ENCODE results near the gene NTM. TPM values are rescaled to one million over a fixed set of nuclear protein-coding genes. Genes with fewer than 3 reads are reported as not detected.
A peak's percentile ranks its signal among the peaks of the same experiment; 100 is the strongest.

NTM gene
- 1 to 10 TPM in 2 of 4 donors, under 1 TPM in 1, not detected in 1; 0.40 to 3.1 (median 2.1) TPM for total RNA-seq

DNA sequence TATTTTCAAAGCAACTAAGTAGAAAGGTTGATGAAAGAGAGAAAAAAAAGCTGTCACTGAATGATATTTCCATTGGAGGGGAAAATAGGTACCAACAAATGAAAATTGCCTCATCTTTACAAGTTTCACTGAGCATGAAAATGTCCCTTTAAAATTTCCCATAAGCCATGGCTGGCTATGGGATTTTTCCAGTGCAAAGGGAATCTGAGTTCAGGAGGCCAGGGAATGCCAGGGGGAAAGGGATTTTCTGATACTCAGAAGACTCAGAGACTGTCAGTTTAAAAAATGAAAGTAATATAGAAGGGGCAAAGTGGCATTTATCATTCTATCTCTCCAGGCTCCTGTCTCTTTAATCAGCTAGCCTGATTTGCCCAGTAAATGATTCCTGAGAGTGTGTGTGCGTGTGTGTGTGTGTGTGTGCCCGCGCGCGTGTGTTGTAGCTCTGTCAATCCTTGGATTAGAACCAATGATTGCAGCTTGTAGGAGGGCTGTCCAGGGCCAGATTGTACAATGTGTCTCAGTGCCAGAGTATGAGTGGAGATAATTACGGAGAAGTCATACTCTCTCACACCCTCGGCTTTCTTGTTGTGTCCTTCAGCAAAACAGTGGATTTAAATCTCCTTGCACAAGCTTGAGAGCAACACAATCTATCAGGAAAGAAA, at the start of gene NTM:
Gene NTM (plus strand): TSS at position 526 of the 662 bp plus-strand sequence.
- in situ Hi-C loops (cut with MboI; ENCODE audit: low pct_ligation_motif_present in 1 of 4, low pct_unique_long_range_greater_than_20kb in 1 of 4, low sequenced_read_pairs in 3 of 4) = no loop called here
- H3K27ac ChIP-seq = no peak within 1 kb of the TSS
- H3K4me1 ChIP-seq = peaks cover 0 to 15% (median 5%) of the 10 kb centered on the region in 4 donors

DNA sequence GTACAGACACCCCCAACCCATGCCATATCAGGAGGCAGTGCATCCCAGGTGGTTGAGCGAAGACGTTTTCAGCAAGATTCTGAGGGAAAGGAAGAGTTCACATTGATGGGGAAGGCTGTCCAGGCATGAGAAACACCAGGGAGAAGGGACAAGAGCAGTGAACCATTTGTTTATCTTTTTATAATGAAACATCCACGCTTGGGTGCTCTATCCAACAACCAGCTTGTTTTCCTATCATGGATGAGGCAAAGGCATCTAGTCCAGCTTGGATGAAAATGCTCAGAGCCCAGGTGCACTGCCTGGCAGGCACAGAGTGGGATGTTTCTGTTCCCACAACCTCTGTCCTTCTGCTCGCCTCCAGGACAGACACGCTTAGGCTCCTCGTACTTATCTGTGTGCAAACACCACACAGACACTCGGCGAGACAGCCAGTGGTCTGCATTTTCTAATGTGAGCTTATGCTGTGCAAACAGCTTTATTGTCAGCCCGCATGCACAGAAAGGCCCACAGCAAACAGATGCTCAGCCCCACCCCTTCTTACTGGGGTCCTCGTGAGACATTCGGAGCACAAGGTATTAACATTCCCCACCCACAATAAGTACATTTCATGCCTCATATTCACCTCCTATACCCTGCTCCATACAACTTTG, 45.4 kb upstream of the NTM start:
- Histone ChIP-seq H3K9me3 (no peaks in the 10 kb centered on the region), H3K4me1 (no peaks in the 10 kb centered on the region), H3K27ac (no peak overlapping the region), H3K4me3 (no peak overlapping the region), H3K36me3 (no peaks in the 10 kb centered on the region), H3K27me3 (no peaks in the 10 kb centered on the region)
- WGBS, 2 donors (ENCODE audit: low coverage in 1 of 2) = 43 to 67% methylated on average over 5 to 11 of the region's 11 CpGs
- intact Hi-C loops (cut with DNase I; ENCODE audit: low total_unique reads) (no loop called here), in situ Hi-C loops (cut with MboI; ENCODE audit: low pct_ligation_motif_present in 1 of 4, low pct_unique_long_range_greater_than_20kb in 1 of 4, low sequenced_read_pairs in 3 of 4) (no loop called here)
- no peak for TF ChIP-seq POLR2AphosphoS5 (IDR thresholded peaks at IDR 0.05)
- no peak for TF ChIP-seq POLR2A (IDR thresholded peaks at IDR 0.05)
- TF ChIP-seq CTCF (IDR thresholded peaks at IDR 0.05) = no peak
- no peak for TF ChIP-seq EP300 (IDR thresholded peaks at IDR 0.05; ENCODE audit: low read depth)
- DNase-seq = no peak

More for the DNA sequence above, at the start of gene NTM:
- TF ChIP-seq EP300 (IDR thresholded peaks at IDR 0.05; ENCODE audit: low read depth) (no peak), POLR2AphosphoS5 (IDR thresholded peaks at IDR 0.05) (no peak), CTCF (IDR thresholded peaks at IDR 0.05) (no peak), POLR2A (IDR thresholded peaks at IDR 0.05) (no peak)
- DNase-seq = peak; percentile 65
- intact Hi-C loops (cut with DNase I; ENCODE audit: low total_unique reads) = no loop called here
- WGBS, 2 donors (ENCODE audit: low coverage in 1 of 2) = 24 to 27% methylated on average over 7 of the region's 7 CpGs
- Histone ChIP-seq H3K27me3 (peaks cover 38% of the 10 kb centered on the region), H3K4me3 (peak within 1 kb of the TSS in 3 of 4 donors; percentile 0 to 31 (median 12)), H3K36me3 (no peaks in the 10 kb centered on the region), H3K9me3 (no peaks in the 10 kb centered on the region)

GRCh38 chr11:131326829-131327228, 43.6 kb upstream of the NTM start:
- TF ChIP-seq CTCF (IDR thresholded peaks at IDR 0.05) (no peak), POLR2AphosphoS5 (IDR thresholded peaks at IDR 0.05) (no peak), POLR2A (IDR thresholded peaks at IDR 0.05) (no peak), EP300 (IDR thresholded peaks at IDR 0.05; ENCODE audit: low read depth) (no peak)
- H3K27ac ChIP-seq = no peak overlapping the region
- H3K4me3 ChIP-seq = no peak overlapping the region
- H3K27me3 ChIP-seq = no peaks in the 10 kb centered on the region
- H3K9me3 ChIP-seq = no peaks in the 10 kb centered on the region
- H3K4me1 ChIP-seq = no peaks in the 10 kb centered on the region
- intact Hi-C loops (cut with DNase I; ENCODE audit: low total_unique reads) = no loop called here
- WGBS, 2 donors (ENCODE audit: low coverage in 1 of 2) = 40 to 51% methylated on average over 1 to 4 of the region's 4 CpGs
- no peak for DNase-seq
- in situ Hi-C loops (cut with MboI; ENCODE audit: low pct_ligation_motif_present in 1 of 4, low pct_unique_long_range_greater_than_20kb in 1 of 4, low sequenced_read_pairs in 3 of 4) = no loop called here
- H3K36me3 ChIP-seq = no peaks in the 10 kb centered on the region

- H3K9me3 ChIP-seq = no peaks in the 10 kb centered on the region
- H3K4me3 ChIP-seq = no peak overlapping the region
- no peak for DNase-seq
- H3K27ac ChIP-seq = no peak overlapping the region
- in situ Hi-C loops (cut with MboI; ENCODE audit: low pct_ligation_motif_present in 1 of 4, low pct_unique_long_range_greater_than_20kb in 1 of 4, low sequenced_read_pairs in 3 of 4) (no loop called here), intact Hi-C loops (cut with DNase I; ENCODE audit: low total_unique reads) (no loop called here)
- no peaks in the 10 kb centered on the region for H3K4me1 ChIP-seq
- WGBS, 2 donors (ENCODE audit: low coverage in 1 of 2) = 49 to 54% methylated on average over 5 of the region's 5 CpGs
- H3K36me3 ChIP-seq = no peaks in the 10 kb centered on the region
- TF ChIP-seq POLR2A (IDR thresholded peaks at IDR 0.05) (no peak), CTCF (IDR thresholded peaks at IDR 0.05) (no peak), POLR2AphosphoS5 (IDR thresholded peaks at IDR 0.05) (no peak), EP300 (IDR thresholded peaks at IDR 0.05; ENCODE audit: low read depth) (no peak)
- H3K27me3 ChIP-seq = no peaks in the 10 kb centered on the region
Observed at GRCh38 chr11:131327421-131327820, 43.0 kb upstream of the NTM start.

Data from transverse colon (tissue), 4 donors.